Natural killer cell (primary cell): ENCODE results near the gene UBR4. TPM values are rescaled to one million over a fixed set of nuclear protein-coding genes. Genes with fewer than 3 reads are reported as not detected.
"Not testable (repeated sequence)": the region's sequence is repeated elsewhere in the genome, so short reads cannot be mapped to it uniquely, and the experiment has no call there.

ENCODE experiments used
- ATAC-seq, 3 donors: fragments of 150-1000 bp in 2 of 3; fragments of 200-7000 bp in 1 of 3; cut with Tn5 transposase; 1 replicate in 1 of 3; 2 replicates in 2 of 3; pipeline ENCODE4 v1.10.0; 2021; ENCODE audit warnings: mild to moderate bottlenecking in 2 of 3, moderate library complexity in 2 of 3
- DNase-seq, 2 donors: peaks; one replicate each; pipeline versions ENCODE4 v3.0.0 to v3.0.0-alpha.2; 2013 to 2021; ENCODE audit warnings: mixed read lengths in 1 of 2
- H3K27ac ChIP-seq: one replicate; pipeline ENCODE4 v1.5.1; 2013; ENCODE audit warnings: mild to moderate bottlenecking, low read length
- H3K27me3 ChIP-seq: one replicate; pipeline ENCODE4 v1.6.1; 2013; ENCODE audit warnings: low read length; ENCODE audit not compliant: control insufficient read depth, insufficient read depth
- H3K36me3 ChIP-seq: one replicate; pipeline ENCODE4 v1.6.1; 2013; ENCODE audit warnings: low read length; ENCODE audit not compliant: control insufficient read depth, insufficient read depth
- H3K4me1 ChIP-seq: one replicate; pipeline ENCODE4 v1.6.1; 2013; ENCODE audit warnings: low read length; ENCODE audit not compliant: control insufficient read depth, insufficient read depth
- H3K4me3 ChIP-seq: one replicate; pipeline ENCODE4 v1.5.1; 2013; ENCODE audit warnings: low read length
- H3K9me3 ChIP-seq: one replicate; pipeline ENCODE4 v1.6.1; 2013; ENCODE audit warnings: low read length; ENCODE audit not compliant: control insufficient read depth, insufficient read depth
- H3K27ac Mint-ChIP-seq, 2 donors: one replicate each; pipeline ENCODE4 v1.8.0; 2022; ENCODE audit warnings: mild to moderate bottlenecking in 2 of 2, mixed read lengths in 2 of 2, moderate library complexity in 1 of 2
- H3K27me3 Mint-ChIP-seq, 2 donors: one replicate each; pipeline ENCODE4 v1.8.0; 2022; ENCODE audit warnings: low read depth in 2 of 2, mixed read lengths in 2 of 2
- H3K36me3 Mint-ChIP-seq: one replicate; pipeline ENCODE4 v1.8.0; 2022; ENCODE audit warnings: mixed read lengths
- H3K4me1 Mint-ChIP-seq, 2 donors: one replicate each; pipeline ENCODE4 v1.8.0; 2022; ENCODE audit warnings: mixed read lengths in 2 of 2
- H3K4me3 Mint-ChIP-seq: one replicate; pipeline ENCODE4 v1.8.0; 2022; ENCODE audit warnings: mild to moderate bottlenecking, moderate library complexity, mixed read lengths
- H3K9me3 Mint-ChIP-seq, 2 donors: one replicate each; pipeline ENCODE4 v1.8.0; 2022; ENCODE audit warnings: mixed read lengths in 2 of 2
- CTCF ChIP-seq: fragments of 200-600 bp; IDR thresholded peaks from one replicate; pipeline ENCODE4 v1.8.0; 2022; ENCODE audit warnings: antibody characterized with exemption
- WGBS: methylation state at CpG from one replicate; pipeline ENCODE4 v1.1.7; 2013; ENCODE audit warnings: missing lambda C conversion rate; ENCODE audit not compliant: insufficient coverage; 5-methylcytosine and 5-hydroxymethylcytosine counted together
- intact Hi-C: fragments of 100-400 bp; cut with micrococcal nuclease; formaldehyde crosslinking; loops from one replicate; pipeline ENCODE4 v1.14.2; 2022
- total RNA-seq, 4 donors: library from RNA; stranded (reverse); fragments of 120-200 nt in 1 of 4; gene quantifications; one replicate each; pipeline versions ENCODE4 v1.2.3 to v1.2.4, GENCODE V29; 2013 to 2022

Gene UBR4
- total RNA-seq, 3 donors from 2014 or later (not counting 1 experiment from before 2014, with no cell fraction given) = 139 to 178 (median 158) TPM

GRCh38 chr1:19234224-19234623 lies 24.2 kb upstream of the UBR4 start:
- Histone ChIP-seq H3K27me3 (no peaks in the 10 kb centered on the region), H3K9me3 (no peaks in the 10 kb centered on the region), H3K36me3 (peaks cover 75% of the 10 kb centered on the region), H3K4me3 (no peak overlapping the region), H3K27ac (no peak overlapping the region), H3K4me1 (no peaks in the 10 kb centered on the region)
- Mint-ChIP-seq H3K9me3 (no peaks in the 10 kb centered on the region), H3K27me3 (no peaks in the 10 kb centered on the region), H3K4me1 (no peaks in the 10 kb centered on the region), H3K27ac (no peak overlapping the region), H3K4me3 (no peak overlapping the region), H3K36me3 (peaks cover 13% of the 10 kb centered on the region)
- intact Hi-C loops = no loop called here
- DNase-seq (no peak), ATAC-seq (no peak)
- TF ChIP-seq CTCF = no peak
- 100% methylated on average over 3 of the region's 3 CpGs for WGBS

- no peak overlapping the region for H3K4me3 Mint-ChIP-seq
- H3K9me3 ChIP-seq = no peaks in the 10 kb centered on the region
- H3K9me3 Mint-ChIP-seq = no peaks in the 10 kb centered on the region
- H3K4me1 Mint-ChIP-seq = no peaks in the 10 kb centered on the region
- TF ChIP-seq CTCF = no peak
- no peaks in the 10 kb centered on the region for H3K27me3 ChIP-seq
- no peaks in the 10 kb centered on the region for H3K4me1 ChIP-seq
- H3K27me3 Mint-ChIP-seq = no peaks in the 10 kb centered on the region
- H3K4me3 ChIP-seq = no peak overlapping the region
- H3K27ac ChIP-seq = no peak overlapping the region
- DNase-seq (no peak), ATAC-seq (no peak)
- no peak overlapping the region for H3K27ac Mint-ChIP-seq
- intact Hi-C loops = no loop called here
- peaks cover 13% of the 10 kb centered on the region for H3K36me3 Mint-ChIP-seq
- peaks cover 65% of the 10 kb centered on the region for H3K36me3 ChIP-seq
These were observed 22.4 kb upstream of the UBR4 start for GRCh38 chr1:19232524-19232846.

GRCh38 chr1:19231736-19232523 lies 21.9 kb upstream of the UBR4 start:
- H3K36me3 ChIP-seq = peaks cover 64% of the 10 kb centered on the region
- H3K9me3 Mint-ChIP-seq, intact Hi-C loops, DNase-seq, H3K4me1 Mint-ChIP-seq, H3K4me3 ChIP-seq, H3K27me3 Mint-ChIP-seq, H3K4me3 Mint-ChIP-seq, H3K9me3 ChIP-seq, H3K4me1 ChIP-seq, H3K27ac ChIP-seq, ATAC-seq, H3K27me3 ChIP-seq, H3K27ac Mint-ChIP-seq: not testable (repeated sequence)
- H3K36me3 Mint-ChIP-seq = peaks cover 13% of the 10 kb centered on the region
- 99% methylated on average over 15 of the region's 16 CpGs for WGBS

GRCh38 chr1:19229828-19230325 lies 19.8 kb upstream of the UBR4 start:
- Histone ChIP-seq H3K27me3 (no peaks in the 10 kb centered on the region), H3K27ac (no peak overlapping the region), H3K4me1 (no peaks in the 10 kb centered on the region), H3K4me3 (no peak overlapping the region), H3K36me3 (peaks cover 74% of the 10 kb centered on the region), H3K9me3 (no peaks in the 10 kb centered on the region)
- Mint-ChIP-seq H3K4me1 (no peaks in the 10 kb centered on the region), H3K4me3 (no peak overlapping the region), H3K27me3 (no peaks in the 10 kb centered on the region), H3K27ac (no peak overlapping the region), H3K36me3 (peaks cover 13% of the 10 kb centered on the region), H3K9me3 (no peaks in the 10 kb centered on the region)
- intact Hi-C loops = no loop called here
- ATAC-seq = no peak
- WGBS = 97% methylated on average over 6 of the region's 6 CpGs
- TF ChIP-seq CTCF = no peak
- no peak for DNase-seq
